ENCODE data around the gene ERMAP.
A peak's percentile ranks its signal among the peaks of the same experiment; 100 is the strongest.

Gene ERMAP, protein sequence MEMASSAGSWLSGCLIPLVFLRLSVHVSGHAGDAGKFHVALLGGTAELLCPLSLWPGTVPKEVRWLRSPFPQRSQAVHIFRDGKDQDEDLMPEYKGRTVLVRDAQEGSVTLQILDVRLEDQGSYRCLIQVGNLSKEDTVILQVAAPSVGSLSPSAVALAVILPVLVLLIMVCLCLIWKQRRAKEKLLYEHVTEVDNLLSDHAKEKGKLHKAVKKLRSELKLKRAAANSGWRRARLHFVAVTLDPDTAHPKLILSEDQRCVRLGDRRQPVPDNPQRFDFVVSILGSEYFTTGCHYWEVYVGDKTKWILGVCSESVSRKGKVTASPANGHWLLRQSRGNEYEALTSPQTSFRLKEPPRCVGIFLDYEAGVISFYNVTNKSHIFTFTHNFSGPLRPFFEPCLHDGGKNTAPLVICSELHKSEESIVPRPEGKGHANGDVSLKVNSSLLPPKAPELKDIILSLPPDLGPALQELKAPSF

GRCh38 chr1:42816585-42817439 is at the start of gene ERMAP, which contains the start of gene SVBP:
Gene ERMAP, plus strand, starts transcription at chr1:42817122. Its CDS starts 13,327 bp downstream, at chr1:42830449.
Gene SVBP, minus strand, starts transcription at chr1:42817397. Its CDS starts 853 bp downstream, at chr1:42816544.
- peak; percentile 65 for DNase-seq

DNA sequence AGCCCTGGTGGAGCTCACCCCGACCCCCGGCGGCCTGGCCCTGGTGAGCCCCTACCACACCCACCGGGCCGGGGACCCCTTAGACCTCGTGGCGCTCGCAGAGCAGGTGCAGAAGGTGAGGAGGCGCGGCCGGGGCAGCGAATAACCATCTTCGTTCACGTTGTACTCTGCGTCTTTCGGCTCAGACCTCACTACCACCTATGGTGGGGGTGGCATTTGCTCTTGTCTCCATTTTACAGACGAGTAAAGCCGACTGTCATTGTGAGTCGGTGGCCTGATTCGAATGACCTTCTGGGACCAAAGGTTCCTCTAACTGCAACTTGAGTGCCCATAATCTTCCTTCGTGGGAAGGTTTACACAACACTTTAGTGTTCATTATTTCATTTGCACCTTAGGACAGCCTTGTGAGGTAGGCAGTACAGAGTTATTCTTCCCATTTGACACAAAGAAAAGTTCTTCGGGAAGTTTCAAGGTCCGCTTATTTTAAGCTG is 49.4 kb upstream of the ERMAP start:
- no peak for DNase-seq

DNA sequence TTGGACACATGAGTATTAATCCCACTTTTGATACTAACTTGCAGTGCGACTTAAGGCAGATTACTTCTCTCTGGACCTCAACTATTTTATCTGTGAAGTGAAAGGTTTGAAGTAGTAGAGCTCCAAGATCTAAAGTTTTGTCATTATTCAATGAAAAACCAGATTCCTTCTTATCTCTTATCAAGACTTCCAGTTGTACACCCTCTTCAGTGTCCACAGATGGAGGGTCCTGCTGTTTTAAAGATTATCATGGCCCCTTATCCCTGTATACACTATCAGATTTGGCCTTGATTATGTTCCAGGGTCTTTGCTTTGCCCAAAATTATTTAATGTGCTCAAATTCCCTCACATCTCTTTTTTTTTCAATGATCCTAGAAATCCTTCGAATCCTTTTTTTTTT is 48.8 kb upstream of the ERMAP start:
- DNase-seq, result no peak

DNA sequence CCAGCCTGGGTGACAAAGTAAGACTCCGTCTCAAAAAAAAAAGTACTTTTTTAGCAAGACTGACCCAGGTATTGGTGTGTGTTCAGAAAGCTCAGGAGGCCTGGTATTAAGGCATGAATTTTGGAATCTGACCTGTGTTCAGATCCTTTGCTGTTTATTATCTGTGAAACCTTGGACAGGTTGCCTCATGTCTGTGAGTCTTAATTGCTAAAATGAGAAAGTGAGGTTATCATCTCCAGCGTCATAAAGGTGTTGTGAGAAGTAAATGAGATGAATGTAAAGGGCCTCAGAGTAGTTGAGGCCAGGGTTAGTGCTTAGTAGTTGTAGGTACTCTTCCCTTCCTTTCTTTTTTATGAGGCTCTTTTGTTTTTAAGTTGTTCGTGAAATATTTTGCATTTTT is 47.1 kb upstream of the ERMAP start:
- DNase-seq, result no peak

- no peak for DNase-seq
Observed at GRCh38 chr1:42773420-42773819, 43.5 kb upstream of the ERMAP start.

DNA sequence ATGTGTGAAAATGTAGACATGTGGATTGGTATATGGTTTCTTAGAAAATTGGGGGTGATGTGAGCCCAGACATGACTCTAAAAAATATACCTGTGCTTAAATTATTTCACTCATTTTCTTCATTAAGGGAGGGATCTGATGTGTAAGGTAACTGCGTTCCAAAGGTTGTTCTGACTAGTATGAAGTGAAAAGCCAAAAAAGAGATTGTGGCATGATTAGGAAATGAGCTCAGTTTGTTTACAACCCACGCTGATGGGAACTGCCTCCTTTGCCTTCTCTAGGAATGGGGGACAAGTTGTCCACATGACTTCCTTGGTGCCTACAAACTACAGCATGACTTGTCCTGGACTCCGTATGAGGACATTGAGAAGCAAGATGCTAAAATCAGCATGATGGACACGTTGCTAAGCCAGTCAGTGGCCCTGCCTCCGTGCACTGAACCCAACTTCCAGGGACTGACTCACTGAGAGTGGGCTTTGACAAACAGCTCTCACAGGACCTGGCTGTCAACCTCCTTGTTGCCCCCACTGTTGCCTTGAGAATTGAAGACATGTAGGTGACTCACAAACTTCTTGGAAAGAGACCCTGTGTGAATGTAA is 41.9 kb upstream of the ERMAP start:
- DNase-seq, result no peak

DNA sequence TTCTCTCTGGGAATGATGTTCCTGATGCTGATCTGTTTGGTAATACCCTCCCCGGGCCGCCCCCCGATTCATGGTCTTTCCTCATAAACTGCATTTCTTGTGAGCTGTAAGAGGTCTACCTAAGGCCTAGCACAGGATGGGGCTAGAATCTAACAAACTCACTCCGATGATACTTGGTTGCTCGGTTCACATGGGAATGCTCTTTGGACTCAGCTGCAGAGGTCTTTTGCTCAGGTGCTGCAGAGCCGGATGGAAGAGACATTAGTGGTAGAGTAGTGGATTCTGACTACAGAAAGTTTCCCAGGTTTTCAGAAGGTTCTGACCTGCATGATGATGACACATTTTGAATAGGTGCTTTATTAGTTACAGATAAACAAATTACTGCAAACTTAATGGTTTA is 40.4 kb upstream of the ERMAP start:
- DNase-seq, result no peak

GRCh38 chr1:42777852-42778251 is 39.1 kb upstream of the ERMAP start:
- no peak for DNase-seq

- DNase-seq, result no peak
Observed at GRCh38 chr1:42779725-42780124, 37.2 kb upstream of the ERMAP start.

DNA sequence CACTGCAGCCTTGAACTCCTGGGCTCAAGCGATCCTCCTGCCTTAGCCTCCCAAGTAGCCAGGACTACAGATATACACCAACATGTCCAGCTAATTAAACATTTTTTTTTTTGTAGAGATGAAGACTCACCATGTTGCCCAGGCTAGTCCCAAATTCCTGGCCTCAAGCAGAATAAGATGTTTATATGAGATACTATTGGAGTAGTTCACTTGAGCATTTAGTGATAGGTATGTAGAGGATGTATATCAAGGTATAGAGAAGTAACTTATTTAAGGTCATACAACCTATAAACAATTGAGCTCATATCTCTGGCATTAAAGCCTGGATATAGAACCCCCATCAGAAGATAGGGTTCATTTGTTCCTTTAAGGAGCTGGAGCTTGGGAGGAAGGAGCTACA is 36.7 kb upstream of the ERMAP start:
- DNase-seq, result no peak

DNA sequence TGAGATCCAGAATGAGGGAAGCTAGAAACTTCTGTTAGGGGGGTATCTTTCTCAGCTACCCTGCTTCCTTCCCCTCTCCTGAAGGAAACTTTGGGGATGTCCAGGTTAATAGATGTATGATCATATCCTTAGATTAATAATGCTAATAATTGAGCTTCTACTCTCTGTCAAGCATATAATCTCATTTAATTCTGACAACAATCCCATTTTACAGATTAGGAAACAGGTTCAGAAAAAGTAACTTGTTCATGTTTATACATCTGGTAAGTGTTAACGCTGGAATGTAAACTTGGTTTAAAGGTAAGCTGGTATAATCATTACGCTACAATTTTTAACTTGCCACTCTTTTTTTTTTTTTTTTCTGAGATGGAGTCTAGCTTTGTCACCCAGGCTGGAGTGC is 33.8 kb upstream of the ERMAP start:
- DNase-seq, result no peak

- DNase-seq, result no peak
Observed at GRCh38 chr1:42784547-42784945, 32.4 kb upstream of the ERMAP start.

DNA sequence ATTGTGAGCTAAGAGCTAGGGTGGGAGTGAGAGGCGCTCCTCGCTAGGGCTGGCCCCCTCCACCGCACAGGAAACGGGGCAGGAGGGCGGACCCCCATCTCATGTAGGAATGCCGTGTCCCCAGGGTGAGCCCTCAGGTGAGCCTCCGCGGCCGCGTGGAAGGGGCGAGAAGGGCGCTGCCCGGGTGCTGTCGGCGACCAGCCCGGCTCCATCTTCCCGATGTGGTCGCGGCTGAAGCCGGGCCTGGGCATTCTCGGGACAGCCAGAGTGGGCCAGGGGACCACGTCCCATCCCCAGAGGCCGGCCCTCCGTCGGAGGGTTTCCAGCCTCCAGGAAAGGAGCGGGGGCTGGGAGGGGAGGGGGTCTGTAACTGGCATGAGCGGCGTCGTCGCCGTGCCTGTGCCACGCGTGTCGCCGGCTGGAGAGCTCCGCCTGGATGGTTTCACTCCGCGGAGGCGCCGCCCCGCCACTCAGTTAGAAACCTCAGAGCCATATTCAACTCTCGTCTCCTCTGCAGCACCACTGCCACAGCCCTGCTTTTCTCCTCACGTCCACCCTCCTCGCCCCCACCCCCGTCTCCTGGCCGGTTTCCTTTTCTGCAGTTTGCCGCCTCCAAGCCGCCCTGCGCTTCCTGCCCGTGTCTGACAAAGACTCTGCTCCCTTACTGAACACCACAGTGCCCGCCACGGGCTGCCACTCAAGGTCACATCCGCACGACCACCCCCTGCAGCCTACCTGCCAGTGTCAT is 31.8 kb upstream of the ERMAP start, which contains the start of gene TMEM269:
Gene TMEM269 (plus strand): TSS at position 46 of the 748 bp plus-strand sequence. CDS start 4,903 bp downstream, outside the sequence.
- no peak for DNase-seq

DNA sequence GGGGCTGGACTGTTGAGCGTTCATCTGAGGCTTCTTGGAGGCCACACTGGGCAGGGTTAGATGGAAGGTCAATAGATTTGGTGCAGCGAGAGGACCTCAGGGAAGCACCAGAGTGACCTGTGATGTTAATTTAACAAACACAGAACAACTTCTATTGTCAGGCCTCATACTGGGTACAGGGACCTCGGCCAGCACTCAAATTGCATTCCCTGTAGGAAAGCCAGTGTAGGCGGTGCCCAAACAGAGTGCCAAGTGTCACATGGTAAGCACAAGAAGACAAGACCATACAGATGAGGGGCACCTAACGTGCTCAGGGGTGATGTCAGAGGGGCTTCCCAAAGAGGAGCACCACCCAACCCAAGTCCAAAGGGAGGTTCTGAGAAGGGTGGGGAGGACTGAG is 30.8 kb upstream of the ERMAP start:
- no peak for DNase-seq

- DNase-seq, result no peak
Observed at GRCh38 chr1:42788021-42788420, 28.9 kb upstream of the ERMAP start.

GRCh38 chr1:42793824-42794223 is 23.1 kb upstream of the ERMAP start:
- DNase-seq, result no peak

DNA sequence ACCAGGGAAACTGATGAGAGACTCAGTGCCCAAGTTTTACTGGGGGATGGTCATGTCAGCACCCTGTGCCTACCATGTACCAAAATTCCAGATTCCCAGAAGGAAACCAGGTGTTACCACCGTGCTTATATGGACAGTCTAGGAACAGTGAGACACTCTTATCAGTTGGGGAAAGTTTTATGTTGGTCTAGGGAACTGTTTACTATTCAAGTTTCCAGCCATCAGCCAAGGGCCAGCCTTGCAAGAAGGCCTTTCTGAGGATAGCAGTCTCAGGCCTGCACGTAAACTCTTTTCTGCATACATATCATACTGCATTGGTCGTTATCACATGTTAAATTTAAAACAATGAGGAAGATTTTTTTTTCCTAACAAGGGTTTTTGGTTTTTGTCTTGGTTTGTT is 19.5 kb upstream of the ERMAP start:
- no peak for DNase-seq

GRCh38 chr1:42797979-42798378 is 18.9 kb upstream of the ERMAP start:
- no peak for DNase-seq

DNA sequence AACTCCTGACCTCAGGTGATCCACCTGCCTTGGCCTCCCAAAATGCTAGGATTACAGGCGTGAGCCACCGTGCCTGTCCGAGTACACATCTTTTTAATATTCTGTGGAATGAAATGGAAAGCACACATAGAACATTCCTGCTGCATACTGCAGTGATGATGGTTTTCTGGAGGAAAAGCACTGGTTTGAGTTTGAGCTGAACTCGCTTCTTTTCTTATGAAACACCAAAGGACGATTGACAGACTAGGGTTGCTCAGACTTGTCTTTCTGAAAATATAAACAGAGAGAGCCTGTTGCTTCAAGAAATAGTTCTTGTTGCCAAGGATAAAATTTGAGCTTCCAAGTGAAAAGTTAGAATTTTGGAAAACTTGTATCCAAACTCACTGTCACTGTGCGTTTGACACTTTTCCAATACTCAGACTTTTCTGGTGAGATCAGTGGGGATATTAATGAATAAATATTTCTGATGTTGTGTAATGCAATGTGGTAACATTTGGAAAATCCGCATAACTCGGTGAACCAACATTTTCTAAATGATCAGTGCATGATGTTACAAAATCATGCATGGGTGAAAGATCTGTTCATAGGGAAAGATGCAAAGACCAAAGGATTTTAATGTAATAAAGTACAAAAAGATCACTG is 15.0 kb upstream of the ERMAP start:
- no peak for DNase-seq

DNA sequence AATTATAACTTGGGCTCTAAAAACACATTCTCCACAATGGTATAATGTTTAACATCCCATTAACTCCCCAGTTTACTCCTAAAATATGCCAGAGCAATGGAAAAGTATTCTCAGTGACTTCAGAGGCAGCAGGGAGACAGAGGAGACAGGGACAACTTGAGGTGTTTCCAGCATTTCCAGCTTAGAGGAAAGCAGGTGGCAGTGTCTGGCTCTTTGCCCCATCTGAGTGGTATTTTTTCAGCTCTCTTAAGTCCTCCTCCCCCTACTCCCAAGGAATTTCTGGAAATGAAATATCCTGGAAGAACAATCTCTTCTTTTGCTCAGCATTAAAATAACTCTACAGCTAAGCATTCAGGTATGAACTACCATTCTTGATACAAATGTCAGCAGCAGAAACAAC is 10.8 kb upstream of the ERMAP start:
- DNase-seq, result no peak

GRCh38 chr1:42806593-42806992 is 10.3 kb upstream of the ERMAP start:
- DNase-seq, result no peak
